Chondrocyte (in vitro differentiated cells): ENCODE results near the gene ZNG1B. TPM values are rescaled to one million over a fixed set of nuclear protein-coding genes. Genes with fewer than 3 reads are reported as not detected.
"Not testable (repeated sequence)": the region's sequence is repeated elsewhere in the genome, so short reads cannot be mapped to it uniquely, and the experiment has no call there.

Experiments used
- DNase-seq: peaks from one replicate; pipeline ENCODE4 v3.0.0; 2021; ENCODE audit warnings: mixed read lengths, low spot score
- H3K27ac Mint-ChIP-seq: one replicate; pipeline ENCODE4 v1.8.0; 2021; ENCODE audit warnings: mild to moderate bottlenecking, moderate library complexity, mixed read lengths; ENCODE audit not compliant: unreplicated experiment
- H3K27me3 Mint-ChIP-seq: 2 replicates; pipeline ENCODE4 v1.8.0; 2021; ENCODE audit warnings: low read depth, mixed read lengths
- H3K36me3 Mint-ChIP-seq: 2 replicates; pipeline ENCODE4 v1.8.0; 2021; ENCODE audit warnings: low read depth, mixed read lengths
- H3K4me1 Mint-ChIP-seq: 2 replicates; pipeline ENCODE4 v1.8.0; 2021; ENCODE audit warnings: low read depth, mild to moderate bottlenecking, mixed read lengths
- H3K4me3 Mint-ChIP-seq: one replicate; pipeline ENCODE4 v1.8.0; 2021; ENCODE audit warnings: mild to moderate bottlenecking, moderate library complexity, mixed read lengths; ENCODE audit not compliant: unreplicated experiment
- H3K9me3 Mint-ChIP-seq: 2 replicates; pipeline ENCODE4 v1.8.0; 2021; ENCODE audit warnings: low read depth, mixed read lengths
- long read RNA-seq: library from polyadenylated mRNA; stranded (forward); transcript quantifications from one replicate; pipeline ENCODE4 v2.0.0, GENCODE V29; 2021
- total RNA-seq: library from RNA; stranded (reverse); gene quantifications from 3 replicates; pipeline ENCODE4 v1.2.1, GENCODE V29; 2021
- TF ChIP-seq, protein P1 (sequence below): fragments of 200-600 bp; sonication (generic); IDR thresholded peaks from 2 replicates; pipeline ENCODE4 v1.5.0; 2021; ENCODE audit warnings: antibody characterized with exemption, mild to moderate bottlenecking, moderate library complexity

ZNG1B gene
- total RNA-seq = 27.9 to 36.1 TPM (median 29.9 TPM) in 3 replicates
- long read RNA-seq, transcript CBWD2-209 (3 exons, 880 nt) = minor isoform, 7 of 69 reads
- long read RNA-seq, transcript CBWD2-201 (15 exons, 1,812 nt) = major isoform, 50 of 69 reads
- long read RNA-seq, partial matches to known transcripts = 1 of 69 reads
- long read RNA-seq, other reads (novel, unspliced or antisense) = 5 of 69 reads

DNA sequence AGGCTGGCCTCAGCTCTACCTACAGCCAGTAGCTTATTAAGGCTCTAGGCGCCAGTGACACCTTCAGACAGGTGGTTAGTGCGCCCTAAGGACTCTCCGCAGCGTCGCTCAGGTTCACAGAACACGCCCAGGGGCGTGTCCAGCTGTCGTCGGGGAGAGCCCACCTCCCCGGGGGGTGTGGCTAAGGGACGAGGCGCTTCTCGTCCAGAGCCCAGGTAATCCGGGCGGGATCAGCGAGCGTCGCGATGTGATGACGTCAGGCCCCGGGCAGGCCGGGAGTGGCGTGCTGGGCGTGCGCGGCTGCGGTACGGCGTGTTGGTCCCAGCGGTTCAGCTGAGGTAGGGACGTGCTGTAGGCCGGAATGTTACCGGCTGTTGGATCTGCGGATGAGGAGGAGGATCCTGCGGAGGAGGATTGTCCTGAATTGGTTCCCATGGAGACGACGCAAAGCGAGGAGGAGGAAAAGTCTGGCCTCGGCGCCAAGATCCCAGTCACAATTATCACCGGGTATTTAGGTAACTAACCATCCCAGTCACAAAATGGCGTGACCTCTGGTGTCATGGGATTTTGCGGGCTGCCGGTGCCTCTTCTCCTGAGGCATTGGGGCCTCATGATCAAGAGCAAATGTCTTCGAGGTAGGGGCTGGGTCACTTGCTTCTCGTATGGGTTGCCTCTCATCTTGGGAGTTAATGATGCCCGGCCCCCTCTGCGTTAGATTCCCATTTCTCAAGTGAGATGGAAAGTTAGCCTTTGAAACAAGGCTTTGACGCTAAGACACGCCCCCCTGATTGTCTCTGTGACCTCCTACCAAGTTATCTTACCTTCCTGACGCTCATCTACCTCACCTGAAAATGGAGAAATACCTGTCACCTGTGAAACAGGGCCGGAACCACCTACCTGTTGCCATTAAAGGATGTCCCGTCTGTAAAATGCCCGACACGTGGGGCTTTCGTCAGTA lies at the start of gene ZNG1B:
ZNG1B (plus strand) TSS at position 184 of the 958 bp plus-strand sequence; CDS start at position 362, 178 bp downstream.
- not testable (repeated sequence) for H3K4me1 Mint-ChIP-seq, H3K36me3 Mint-ChIP-seq, H3K27me3 Mint-ChIP-seq, DNase-seq, H3K9me3 Mint-ChIP-seq
- Mint-ChIP-seq H3K27ac (peak within 1 kb of the TSS; percentile 90), H3K4me3 (peak within 1 kb of the TSS; percentile 80)

DNA sequence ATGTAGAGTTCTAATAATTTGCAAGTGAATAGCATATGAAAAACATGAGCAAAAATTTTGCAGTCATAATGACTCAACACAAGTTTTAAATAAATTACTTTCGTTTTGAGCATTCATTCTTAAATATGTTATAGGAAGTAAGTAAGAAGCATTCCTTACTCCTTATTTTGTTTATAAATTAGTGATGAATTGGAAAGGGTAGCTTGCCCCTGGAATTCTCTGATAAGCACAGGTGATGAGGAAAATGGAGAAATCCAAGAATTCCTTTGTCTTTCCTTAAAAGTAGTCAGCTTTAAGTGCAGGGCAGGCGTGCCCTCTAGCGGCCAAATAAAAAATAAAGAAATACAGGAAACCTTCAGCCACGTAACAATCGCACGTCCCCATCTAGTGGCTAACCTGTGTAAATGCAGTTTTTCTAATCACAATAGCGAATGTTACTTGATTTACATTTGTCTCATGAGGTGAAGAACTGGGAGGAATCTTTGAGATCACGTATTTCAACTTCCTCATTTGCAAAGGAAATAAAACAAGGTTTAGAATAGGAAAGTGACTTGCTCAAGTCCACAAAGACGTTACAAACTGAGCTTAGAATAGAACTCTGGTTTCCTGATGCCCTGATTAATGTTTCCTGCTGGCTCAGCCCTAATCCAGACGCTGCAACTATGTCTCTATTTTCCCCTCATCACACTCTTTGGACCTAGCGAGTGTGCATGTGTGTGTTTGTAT lies 47.2 kb upstream of the ZNG1B start:
- no peaks in the 10 kb centered on the region for H3K9me3 Mint-ChIP-seq
- TF ChIP-seq, protein P1, sequence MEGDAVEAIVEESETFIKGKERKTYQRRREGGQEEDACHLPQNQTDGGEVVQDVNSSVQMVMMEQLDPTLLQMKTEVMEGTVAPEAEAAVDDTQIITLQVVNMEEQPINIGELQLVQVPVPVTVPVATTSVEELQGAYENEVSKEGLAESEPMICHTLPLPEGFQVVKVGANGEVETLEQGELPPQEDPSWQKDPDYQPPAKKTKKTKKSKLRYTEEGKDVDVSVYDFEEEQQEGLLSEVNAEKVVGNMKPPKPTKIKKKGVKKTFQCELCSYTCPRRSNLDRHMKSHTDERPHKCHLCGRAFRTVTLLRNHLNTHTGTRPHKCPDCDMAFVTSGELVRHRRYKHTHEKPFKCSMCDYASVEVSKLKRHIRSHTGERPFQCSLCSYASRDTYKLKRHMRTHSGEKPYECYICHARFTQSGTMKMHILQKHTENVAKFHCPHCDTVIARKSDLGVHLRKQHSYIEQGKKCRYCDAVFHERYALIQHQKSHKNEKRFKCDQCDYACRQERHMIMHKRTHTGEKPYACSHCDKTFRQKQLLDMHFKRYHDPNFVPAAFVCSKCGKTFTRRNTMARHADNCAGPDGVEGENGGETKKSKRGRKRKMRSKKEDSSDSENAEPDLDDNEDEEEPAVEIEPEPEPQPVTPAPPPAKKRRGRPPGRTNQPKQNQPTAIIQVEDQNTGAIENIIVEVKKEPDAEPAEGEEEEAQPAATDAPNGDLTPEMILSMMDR = peak; percentile 100
- peak overlapping the region; percentile 45 for H3K27ac Mint-ChIP-seq
- no peak for DNase-seq
- peaks cover 12% of the 10 kb centered on the region for H3K27me3 Mint-ChIP-seq
- H3K4me1 Mint-ChIP-seq = peaks cover 4% of the 10 kb centered on the region
- H3K36me3 Mint-ChIP-seq = no peaks in the 10 kb centered on the region
- H3K4me3 Mint-ChIP-seq = peak overlapping the region; percentile 33

DNA sequence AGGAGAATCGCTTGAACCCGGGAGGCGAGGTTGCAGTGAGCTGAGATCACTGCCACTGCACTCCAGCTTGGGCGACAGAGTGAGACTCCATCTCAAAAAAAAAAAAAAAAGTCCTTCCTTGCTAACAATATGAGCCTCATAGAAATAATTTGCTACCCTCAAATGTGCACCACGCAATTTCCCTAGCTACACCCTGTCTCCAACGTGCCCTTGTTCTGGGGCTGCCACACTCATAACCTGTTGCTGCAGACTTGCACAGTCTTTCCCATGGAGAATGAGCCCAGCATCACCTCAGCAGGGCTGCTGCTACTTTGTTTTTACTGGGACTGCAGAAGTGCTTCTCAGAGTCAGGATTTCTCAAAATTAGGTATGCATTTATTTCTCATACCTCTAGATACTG lies 46.4 kb upstream of the ZNG1B start:
- Mint-ChIP-seq H3K4me3 (no peak overlapping the region), H3K27ac (peak overlapping the region; percentile 51), H3K9me3 (no peaks in the 10 kb centered on the region), H3K36me3 (no peaks in the 10 kb centered on the region), H3K4me1 (peaks cover 4% of the 10 kb centered on the region), H3K27me3 (peaks cover 9% of the 10 kb centered on the region)
- TF ChIP-seq, protein P1 = no peak
- no peak for DNase-seq

DNA sequence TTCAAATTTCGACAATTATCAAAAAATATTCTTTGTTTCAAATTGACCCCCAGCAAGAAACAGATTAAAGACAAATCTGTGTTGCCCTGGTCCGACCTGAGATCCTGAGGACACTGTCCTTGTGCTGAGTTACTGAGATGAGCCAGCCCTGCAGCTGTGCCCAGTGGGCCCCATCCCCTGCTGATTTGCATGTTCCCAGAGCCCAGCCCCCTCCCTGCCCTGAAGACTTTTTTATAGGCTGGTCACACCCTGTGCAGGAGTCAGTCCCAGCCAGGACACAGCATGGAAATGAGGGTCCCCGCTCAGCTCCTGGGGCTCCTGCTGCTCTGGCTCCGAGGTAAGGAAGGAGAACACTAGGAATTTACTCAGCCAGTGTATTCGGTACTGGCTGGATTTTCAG lies 31.4 kb upstream of the ZNG1B start:
- Mint-ChIP-seq H3K4me1 (no peaks in the 10 kb centered on the region), H3K27ac (no peak overlapping the region), H3K4me3 (no peak overlapping the region), H3K36me3 (no peaks in the 10 kb centered on the region), H3K27me3 (peaks cover 37% of the 10 kb centered on the region), H3K9me3 (peaks cover under 1% of the 10 kb centered on the region)
- TF ChIP-seq, protein P1 = no peak
- no peak for DNase-seq

DNA sequence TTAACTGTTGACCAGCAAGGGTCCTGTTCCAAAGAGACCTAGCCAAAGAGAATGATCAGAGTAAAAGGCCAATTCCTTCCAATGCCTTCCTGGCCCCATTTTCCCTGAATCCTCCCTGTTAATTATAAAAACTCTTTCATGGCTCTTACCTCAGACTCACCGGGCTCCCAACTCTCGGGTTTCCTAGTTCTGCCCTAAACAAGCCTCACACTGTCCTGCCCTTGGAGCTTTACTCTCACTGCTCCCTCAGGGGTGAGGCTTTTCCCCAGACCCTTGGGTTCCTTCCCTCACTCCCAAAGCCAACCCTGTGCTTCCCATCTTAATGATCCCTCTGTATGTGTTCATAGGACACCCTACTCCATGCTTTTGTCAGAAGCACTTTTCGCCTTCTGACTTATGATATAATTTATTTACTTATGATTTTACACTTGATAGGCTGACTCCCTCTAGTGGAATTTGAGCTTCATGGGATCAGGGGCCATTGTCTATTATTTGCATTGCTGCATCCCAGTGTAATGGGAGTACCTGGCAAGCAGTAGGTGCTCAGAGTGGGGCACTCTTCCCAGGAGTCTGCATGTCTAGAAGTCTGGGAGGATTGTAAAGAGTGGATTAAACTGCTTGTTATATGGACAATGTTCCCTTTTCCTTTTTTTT lies 29.9 kb upstream of the ZNG1B start:
- Mint-ChIP-seq H3K27me3 (peaks cover 31% of the 10 kb centered on the region), H3K27ac (no peak overlapping the region), H3K4me1 (no peaks in the 10 kb centered on the region), H3K9me3 (no peaks in the 10 kb centered on the region), H3K36me3 (no peaks in the 10 kb centered on the region), H3K4me3 (no peak overlapping the region)
- TF ChIP-seq, protein P1 = peak; percentile 54
- no peak for DNase-seq

DNA sequence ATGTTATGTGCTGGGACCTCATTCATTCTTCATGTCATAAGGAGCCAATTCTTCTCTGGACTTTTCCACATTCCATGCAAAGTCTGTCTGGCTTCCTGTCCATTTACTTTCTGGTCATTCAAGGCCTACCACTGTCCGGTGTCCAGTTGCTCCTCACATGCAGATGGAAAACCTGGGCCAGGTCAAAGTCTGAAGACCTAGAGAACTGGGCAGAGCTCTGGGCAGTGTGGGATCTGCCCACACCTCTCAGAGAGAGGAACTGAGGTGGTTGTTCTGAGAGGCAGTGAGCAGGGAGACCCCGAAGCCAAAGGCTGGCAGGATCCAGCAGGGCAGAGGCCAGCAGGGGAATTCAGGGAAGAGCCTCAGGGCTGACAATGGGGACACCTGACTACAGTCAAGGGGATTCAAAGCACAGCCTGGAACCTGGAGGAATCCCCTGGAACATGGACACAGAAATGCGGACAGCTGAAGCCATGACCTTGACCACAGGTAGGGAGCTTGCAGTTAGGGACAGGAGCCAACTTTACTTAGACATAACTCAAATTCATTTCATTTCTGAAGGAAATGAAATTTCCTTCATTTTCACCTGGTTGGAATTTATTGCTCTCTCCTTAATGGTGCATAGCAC lies 25.7 kb upstream of the ZNG1B start:
- H3K9me3 Mint-ChIP-seq, H3K27ac Mint-ChIP-seq: not testable (repeated sequence)

DNA sequence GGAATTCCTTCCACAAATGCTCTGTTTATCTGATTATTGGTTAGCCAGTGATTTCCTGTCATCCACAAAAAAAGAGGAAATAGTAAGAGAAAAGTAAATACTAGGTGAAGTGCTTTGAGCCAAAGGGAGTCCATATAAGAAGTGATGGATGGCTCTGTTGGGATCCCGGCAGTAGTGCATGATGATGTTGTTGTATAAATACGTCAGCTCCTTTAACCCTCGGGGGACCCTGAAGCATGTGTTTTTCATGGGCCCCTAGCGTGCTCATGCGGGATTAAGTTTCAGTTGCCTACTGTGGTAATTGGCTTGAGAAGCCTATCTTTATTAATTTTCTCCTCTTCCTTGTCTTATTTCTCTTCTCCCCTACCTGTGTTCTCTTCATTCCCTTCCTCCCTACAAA lies 24.7 kb upstream of the ZNG1B start:
- H3K4me1 Mint-ChIP-seq, H3K4me3 Mint-ChIP-seq, H3K27ac Mint-ChIP-seq, DNase-seq, H3K9me3 Mint-ChIP-seq, H3K36me3 Mint-ChIP-seq, H3K27me3 Mint-ChIP-seq: not testable (repeated sequence)

More for the DNA sequence above, 25.7 kb upstream of the ZNG1B start:
- H3K27me3 Mint-ChIP-seq = peaks cover 14% of the 10 kb centered on the region
- H3K4me3 Mint-ChIP-seq, DNase-seq, H3K36me3 Mint-ChIP-seq, H3K4me1 Mint-ChIP-seq: not testable (repeated sequence)

DNA sequence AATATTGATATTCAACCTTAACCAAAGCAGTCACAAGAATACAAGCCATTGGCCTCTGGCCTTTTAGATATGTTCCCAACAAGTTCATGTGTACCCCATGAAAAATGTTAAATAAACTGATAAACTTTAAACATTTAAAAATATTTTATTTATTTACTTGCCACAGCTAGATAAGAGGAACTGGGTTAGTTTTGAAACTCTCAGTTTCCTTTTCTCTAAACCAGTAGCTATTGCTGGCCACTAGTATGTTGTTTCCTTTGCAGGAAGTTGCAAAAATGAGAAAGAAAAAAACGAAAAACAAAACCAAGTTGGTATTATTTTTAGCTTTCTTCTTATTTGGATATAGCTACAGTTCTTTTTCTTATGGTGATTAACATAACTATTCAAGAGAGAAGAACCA lies 5.7 kb upstream of the ZNG1B start:
- H3K36me3 Mint-ChIP-seq, H3K4me1 Mint-ChIP-seq, H3K4me3 Mint-ChIP-seq, H3K9me3 Mint-ChIP-seq, H3K27ac Mint-ChIP-seq, H3K27me3 Mint-ChIP-seq, DNase-seq: not testable (repeated sequence)
